Hepatocyte (in vitro differentiated cells): Measurements from ENCODE around the gene C17orf100.

ENCODE experiments used
- EZH2 ChIP-seq: fragments of 200-600 bp; sonication (generic); IDR thresholded peaks from 2 replicates; pipeline ENCODE4 v1.6.1; 2016; ENCODE audit warnings: antibody characterized with exemption, mild to moderate bottlenecking, borderline replicate concordance
- EZH2phosphoT487 ChIP-seq: fragments of 200-600 bp; sonication (generic); IDR thresholded peaks from one replicate; pipeline ENCODE4 v1.6.1; 2018; ENCODE audit warnings: antibody characterized with exemption, mild to moderate bottlenecking, low read depth, moderate library complexity; ENCODE audit not compliant: unreplicated experiment, severe bottlenecking
- TF ChIP-seq, protein P1 (sequence below): fragments of 200-600 bp; sonication (generic); IDR thresholded peaks from 2 replicates; pipeline ENCODE4 v1.5.1; 2016; ENCODE audit warnings: antibody characterized with exemption, mild to moderate bottlenecking; ENCODE audit not compliant: poor library complexity

DNA sequence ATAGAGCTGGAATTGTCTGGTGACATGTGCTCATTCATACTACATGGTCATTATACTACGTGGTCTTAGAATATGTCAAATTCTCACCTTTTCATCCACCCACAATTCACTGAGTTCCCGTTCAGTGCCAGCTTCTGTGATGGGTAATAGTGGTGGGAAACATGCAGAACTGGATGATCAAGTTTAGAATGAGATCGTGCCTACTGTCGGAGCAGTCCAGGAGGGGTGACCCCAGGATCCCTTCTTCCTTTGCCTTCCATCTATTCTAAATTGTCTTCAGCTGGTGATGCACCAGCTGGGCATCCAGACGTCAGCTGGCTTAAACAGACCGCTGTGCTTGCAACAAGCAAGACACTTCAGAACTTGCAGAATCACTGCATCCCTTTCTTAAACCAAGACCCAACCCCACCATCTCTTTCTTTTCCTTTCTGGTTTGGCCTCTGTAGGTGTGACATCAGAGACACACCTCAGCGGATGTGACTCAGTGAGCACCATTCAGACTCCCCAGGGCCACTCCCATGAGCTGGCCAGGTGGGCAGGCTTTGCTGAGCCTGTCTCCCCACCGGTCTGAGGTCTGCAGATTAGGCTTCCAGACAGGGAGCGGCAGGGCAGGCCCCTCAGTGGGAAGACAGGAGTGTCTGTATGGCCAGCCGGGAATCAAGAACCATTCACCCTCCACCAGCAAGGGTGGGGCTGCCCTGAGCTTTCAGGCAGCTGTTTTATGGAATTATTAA is 18.1 kb downstream of the C17orf100 start:
- TF ChIP-seq EZH2 (no peak), EZH2phosphoT487 (no peak)
- TF ChIP-seq, protein P1, sequence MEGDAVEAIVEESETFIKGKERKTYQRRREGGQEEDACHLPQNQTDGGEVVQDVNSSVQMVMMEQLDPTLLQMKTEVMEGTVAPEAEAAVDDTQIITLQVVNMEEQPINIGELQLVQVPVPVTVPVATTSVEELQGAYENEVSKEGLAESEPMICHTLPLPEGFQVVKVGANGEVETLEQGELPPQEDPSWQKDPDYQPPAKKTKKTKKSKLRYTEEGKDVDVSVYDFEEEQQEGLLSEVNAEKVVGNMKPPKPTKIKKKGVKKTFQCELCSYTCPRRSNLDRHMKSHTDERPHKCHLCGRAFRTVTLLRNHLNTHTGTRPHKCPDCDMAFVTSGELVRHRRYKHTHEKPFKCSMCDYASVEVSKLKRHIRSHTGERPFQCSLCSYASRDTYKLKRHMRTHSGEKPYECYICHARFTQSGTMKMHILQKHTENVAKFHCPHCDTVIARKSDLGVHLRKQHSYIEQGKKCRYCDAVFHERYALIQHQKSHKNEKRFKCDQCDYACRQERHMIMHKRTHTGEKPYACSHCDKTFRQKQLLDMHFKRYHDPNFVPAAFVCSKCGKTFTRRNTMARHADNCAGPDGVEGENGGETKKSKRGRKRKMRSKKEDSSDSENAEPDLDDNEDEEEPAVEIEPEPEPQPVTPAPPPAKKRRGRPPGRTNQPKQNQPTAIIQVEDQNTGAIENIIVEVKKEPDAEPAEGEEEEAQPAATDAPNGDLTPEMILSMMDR, result no peak
